Trophoblast cell (in vitro differentiated cells and primary cell): ENCODE results near the gene EEA1.

Experiments used
- DNase-seq, 2 donors: peaks; one replicate each; pipeline ENCODE4 v3.0.0-alpha.2; 2016
- H2AFZ ChIP-seq: 2 replicates; pipeline ENCODE4 v1.6.1; 2013; ENCODE audit warnings: low read length, moderate library complexity, mild to moderate bottlenecking; ENCODE audit not compliant: insufficient read depth, poor library complexity
- H2AK5ac ChIP-seq: 2 replicates; pipeline ENCODE4 v1.6.1; 2013; ENCODE audit warnings: mild to moderate bottlenecking, low read length
- H2BK120ac ChIP-seq: 2 replicates; pipeline ENCODE4 v1.6.1; 2013; ENCODE audit warnings: low read length, mild to moderate bottlenecking, moderate library complexity; ENCODE audit not compliant: insufficient read depth, poor library complexity
- H2BK12ac ChIP-seq: 2 replicates; pipeline ENCODE4 v1.6.1; 2013; ENCODE audit warnings: mild to moderate bottlenecking, low read length, moderate library complexity
- H2BK5ac ChIP-seq: 2 replicates; pipeline ENCODE4 v1.6.1; 2013; ENCODE audit warnings: low read length, low read depth, moderate library complexity, mild to moderate bottlenecking; ENCODE audit not compliant: poor library complexity
- H3K14ac ChIP-seq: 2 replicates; pipeline ENCODE4 v1.6.1; 2013; ENCODE audit warnings: mild to moderate bottlenecking, low read length
- H3K18ac ChIP-seq: 2 replicates; pipeline ENCODE4 v1.6.1; 2013; ENCODE audit warnings: mild to moderate bottlenecking, low read length
- H3K23ac ChIP-seq: 2 replicates; pipeline ENCODE4 v1.6.1; 2013; ENCODE audit warnings: low read length
- H3K27ac ChIP-seq: 2 replicates; pipeline ENCODE4 v1.5.1; 2013; ENCODE audit warnings: low read depth, mild to moderate bottlenecking, inconsistent platforms, low read length, moderate library complexity
- H3K27me3 ChIP-seq: 2 replicates; pipeline ENCODE4 v1.6.1; 2013; ENCODE audit warnings: inconsistent platforms, mild to moderate bottlenecking, low read length, moderate library complexity; ENCODE audit not compliant: insufficient read depth
- H3K36me3 ChIP-seq, 2 experiments: 1 replicate in 1 of 2; 2 replicates in 1 of 2; pipeline ENCODE4 v1.6.1; 2013; ENCODE audit warnings: low read length in 2 of 2, mild to moderate bottlenecking in 2 of 2, moderate library complexity in 1 of 2; ENCODE audit not compliant: insufficient read depth in 2 of 2, control insufficient read depth in 1 of 2
- H3K4ac ChIP-seq: 2 replicates; pipeline ENCODE4 v1.6.1; 2013; ENCODE audit warnings: low read depth, mild to moderate bottlenecking, low read length, moderate library complexity
- H3K4me1 ChIP-seq, 2 experiments: 1 replicate in 1 of 2; 2 replicates in 1 of 2; pipeline ENCODE4 v1.6.1; 2013; ENCODE audit warnings: low read length in 2 of 2, mild to moderate bottlenecking in 2 of 2, moderate library complexity in 1 of 2; ENCODE audit not compliant: insufficient read depth in 2 of 2, control insufficient read depth in 1 of 2
- H3K4me2 ChIP-seq: 2 replicates; pipeline ENCODE4 v1.6.1; 2013; ENCODE audit warnings: inconsistent platforms, mild to moderate bottlenecking, low read length, moderate library complexity
- H3K4me3 ChIP-seq: 2 replicates; pipeline ENCODE4 v1.5.1; 2013; ENCODE audit warnings: mild to moderate bottlenecking, low read depth, low read length, inconsistent platforms
- H3K79me1 ChIP-seq: one replicate; pipeline ENCODE4 v1.6.1; 2013; ENCODE audit warnings: low read length
- H3K79me2 ChIP-seq: 2 replicates; pipeline ENCODE4 v1.6.1; 2013; ENCODE audit warnings: low read length, mild to moderate bottlenecking; ENCODE audit not compliant: control insufficient read depth, insufficient read depth, poor library complexity
- H3K9ac ChIP-seq: 2 replicates; pipeline ENCODE4 v1.6.1; 2013; ENCODE audit warnings: mild to moderate bottlenecking, low read length
- H3K9me3 ChIP-seq: 2 replicates; pipeline ENCODE4 v1.6.1; 2013; ENCODE audit warnings: low read depth, mild to moderate bottlenecking, control low read depth, inconsistent platforms, low read length; ENCODE audit not compliant: insufficient read depth
- H4K12ac ChIP-seq: 2 replicates; pipeline ENCODE4 v1.6.1; 2013; ENCODE audit warnings: low read depth, mild to moderate bottlenecking, low read length, moderate library complexity
- H4K8ac ChIP-seq: 2 replicates; pipeline ENCODE4 v1.6.1; 2013; ENCODE audit warnings: low read depth, mild to moderate bottlenecking, low read length, moderate library complexity
- H4K91ac ChIP-seq: one replicate; pipeline ENCODE4 v1.6.1; 2013; ENCODE audit warnings: low read depth, mild to moderate bottlenecking, low read length, moderate library complexity
- WGBS: extraction: QIAGEN DNeasy Blood & Tissue Kit; methylation state at CpG from one replicate; pipeline ENCODE4 v1.1.7; 2013; ENCODE audit warnings: missing lambda C conversion rate; ENCODE audit not compliant: insufficient read length, insufficient coverage; ENCODE audit errors: extremely low coverage; 5-methylcytosine and 5-hydroxymethylcytosine counted together

Gene EEA1

DNA sequence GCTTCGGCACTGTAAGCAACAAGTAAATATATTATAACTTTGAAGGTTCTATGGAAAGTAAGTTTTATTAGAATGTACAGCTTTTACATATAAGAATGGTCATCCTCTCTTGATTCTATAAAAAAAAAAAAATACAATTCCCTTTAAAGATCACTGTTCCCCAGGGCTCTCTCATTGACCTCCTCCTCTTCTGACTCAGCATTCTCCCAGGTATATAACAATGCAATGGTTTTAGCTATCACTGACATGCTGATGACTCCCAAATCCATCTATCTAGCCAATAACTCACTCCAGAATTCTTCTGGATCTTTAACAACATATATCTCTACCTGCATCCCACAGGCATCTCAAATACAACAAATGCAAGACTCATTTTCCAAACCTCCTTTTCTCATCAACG lies 62.7 kb downstream of the EEA1 start:
- no peak overlapping the region for H2AK5ac ChIP-seq
- no peak overlapping the region for H4K91ac ChIP-seq
- H2AFZ ChIP-seq, result no peak overlapping the region
- no peak for DNase-seq
- no peak overlapping the region for H4K12ac ChIP-seq
- H3K27me3 ChIP-seq, result no peaks in the 10 kb centered on the region
- H3K18ac ChIP-seq, result no peak overlapping the region
- no peak overlapping the region for H3K4me3 ChIP-seq
- H3K79me1 ChIP-seq, result no peaks in the 10 kb centered on the region
- H4K8ac ChIP-seq, result no peak overlapping the region
- H3K4ac ChIP-seq, result no peak overlapping the region
- no peak overlapping the region for H3K23ac ChIP-seq
- 100% methylated on average over 1 of the region's 2 CpGs for WGBS
- no peaks in the 10 kb centered on the region for H3K4me1 ChIP-seq
- no peak overlapping the region for H3K9ac ChIP-seq
- H2BK5ac ChIP-seq, result no peak overlapping the region
- H3K4me2 ChIP-seq, result no peak overlapping the region
- no peaks in the 10 kb centered on the region for H3K36me3 ChIP-seq
- H3K79me2 ChIP-seq, result no peaks in the 10 kb centered on the region
- H3K14ac ChIP-seq, result no peak overlapping the region
- H2BK120ac ChIP-seq, result no peak overlapping the region
- H2BK12ac ChIP-seq, result no peak overlapping the region
- no peaks in the 10 kb centered on the region for H3K9me3 ChIP-seq
- no peak overlapping the region for H3K27ac ChIP-seq

DNA sequence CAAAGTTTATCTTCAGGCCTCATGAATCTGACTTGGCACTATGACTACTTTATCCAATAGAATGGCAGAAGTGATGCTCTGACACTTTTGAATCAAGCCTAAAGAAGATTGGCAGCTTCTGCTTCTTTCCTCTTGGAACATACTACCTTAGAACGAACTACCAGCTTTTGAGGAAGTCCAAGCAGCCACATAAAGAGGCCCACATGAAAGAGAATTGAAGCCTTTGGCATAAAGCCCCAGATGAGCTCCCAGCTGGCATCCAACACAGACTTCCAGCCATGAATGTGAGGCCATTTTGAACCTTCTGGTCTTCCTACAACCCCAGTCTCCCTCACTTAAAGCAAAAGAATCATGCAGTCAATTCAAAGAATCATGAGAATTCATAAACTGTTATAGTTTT lies 65.8 kb downstream of the EEA1 start:
- Histone ChIP-seq H3K9ac (no peak overlapping the region), H3K9me3 (no peaks in the 10 kb centered on the region), H3K4ac (no peak overlapping the region), H4K91ac (no peak overlapping the region), H2BK5ac (no peak overlapping the region), H3K36me3 (peaks cover 0 to 3% of the 10 kb centered on the region in 2 experiments), H2AFZ (no peak overlapping the region), H2BK120ac (no peak overlapping the region), H3K4me1 (no peaks in the 10 kb centered on the region), H4K8ac (no peak overlapping the region), H3K79me1 (no peaks in the 10 kb centered on the region), H3K4me2 (no peak overlapping the region), H3K14ac (no peak overlapping the region), H3K27me3 (no peaks in the 10 kb centered on the region), H3K18ac (no peak overlapping the region), H2AK5ac (no peak overlapping the region), H3K27ac (no peak overlapping the region), H3K79me2 (no peaks in the 10 kb centered on the region), H4K12ac (no peak overlapping the region), H2BK12ac (no peak overlapping the region), H3K4me3 (no peak overlapping the region), H3K23ac (no peak overlapping the region)
- no CpG with 5 or more reads among the region's 1 CpG for WGBS
- no peak for DNase-seq

DNA sequence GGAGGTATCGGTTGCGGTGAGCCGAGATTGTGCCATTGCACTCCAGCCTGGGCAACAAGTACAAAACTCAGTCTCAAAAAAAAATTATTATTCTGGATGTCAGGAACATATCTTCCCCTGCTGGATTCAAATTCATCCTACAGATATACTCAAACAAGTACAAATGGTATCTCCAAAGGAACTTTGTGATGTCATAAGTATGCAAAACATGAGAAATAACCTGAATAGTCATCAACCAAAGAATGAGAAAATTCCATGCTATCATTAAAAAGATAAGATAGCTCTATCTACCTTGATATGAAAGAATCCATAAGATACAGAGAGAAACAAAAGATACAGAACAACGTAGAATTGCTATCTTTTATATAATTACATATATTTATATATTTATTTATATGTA lies 67.7 kb downstream of the EEA1 start:
- no peak overlapping the region for H3K4me2 ChIP-seq
- no peak overlapping the region for H3K4me3 ChIP-seq
- H3K27ac ChIP-seq, result no peak overlapping the region
- no peak overlapping the region for H4K8ac ChIP-seq
- H3K9ac ChIP-seq, result no peak overlapping the region
- H3K27me3 ChIP-seq, result no peaks in the 10 kb centered on the region
- no peak overlapping the region for H2BK120ac ChIP-seq
- no peaks in the 10 kb centered on the region for H3K79me1 ChIP-seq
- H4K91ac ChIP-seq, result no peak overlapping the region
- H3K23ac ChIP-seq, result no peak overlapping the region
- H3K9me3 ChIP-seq, result no peaks in the 10 kb centered on the region
- no peak overlapping the region for H3K4ac ChIP-seq
- H2BK5ac ChIP-seq, result no peak overlapping the region
- H3K4me1 ChIP-seq, result no peaks in the 10 kb centered on the region
- H4K12ac ChIP-seq, result no peak overlapping the region
- no peak overlapping the region for H3K14ac ChIP-seq
- DNase-seq, result peak in 1 of 2 donors; percentile 93
- no CpG with 5 or more reads among the region's 4 CpGs for WGBS
- no peak overlapping the region for H2AK5ac ChIP-seq
- H3K79me2 ChIP-seq, result no peaks in the 10 kb centered on the region
- H2AFZ ChIP-seq, result no peak overlapping the region
- peaks cover 2 to 8% of the 10 kb centered on the region in 2 experiments for H3K36me3 ChIP-seq
- no peak overlapping the region for H2BK12ac ChIP-seq
- no peak overlapping the region for H3K18ac ChIP-seq

DNA sequence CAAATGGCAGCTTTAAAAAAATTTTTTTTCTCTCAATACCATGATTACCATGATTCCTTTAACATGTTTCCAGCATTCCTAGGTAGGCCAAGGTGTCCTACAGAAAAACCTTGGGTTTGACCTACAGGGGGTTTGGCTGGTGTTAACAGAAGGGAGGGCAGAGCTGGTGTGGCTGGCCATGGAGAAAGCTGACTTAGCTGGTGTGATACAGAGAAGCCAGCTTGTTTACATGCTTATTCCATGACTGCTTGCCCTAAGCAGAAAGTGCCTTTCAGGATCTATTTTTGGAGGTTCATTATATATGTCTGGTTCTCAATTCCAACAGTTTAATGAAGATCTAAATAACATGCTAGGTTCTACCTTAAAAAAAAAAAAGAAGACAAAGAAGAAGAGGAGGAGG lies 68.6 kb downstream of the EEA1 start:
- no peak overlapping the region for H3K23ac ChIP-seq
- no peak overlapping the region for H3K18ac ChIP-seq
- no peak overlapping the region for H4K8ac ChIP-seq
- no peaks in the 10 kb centered on the region for H3K27me3 ChIP-seq
- H2AK5ac ChIP-seq, result no peak overlapping the region
- no peak overlapping the region for H3K4me3 ChIP-seq
- H2BK120ac ChIP-seq, result no peak overlapping the region
- no peaks in the 10 kb centered on the region for H3K79me1 ChIP-seq
- H3K9me3 ChIP-seq, result no peaks in the 10 kb centered on the region
- H2BK12ac ChIP-seq, result no peak overlapping the region
- no peak overlapping the region for H2BK5ac ChIP-seq
- H3K4ac ChIP-seq, result no peak overlapping the region
- H3K4me1 ChIP-seq, result no peaks in the 10 kb centered on the region
- H4K91ac ChIP-seq, result no peak overlapping the region
- H2AFZ ChIP-seq, result no peak overlapping the region
- no peaks in the 10 kb centered on the region for H3K79me2 ChIP-seq
- DNase-seq, result no peak
- no peak overlapping the region for H4K12ac ChIP-seq
- H3K14ac ChIP-seq, result no peak overlapping the region
- no peak overlapping the region for H3K27ac ChIP-seq
- H3K36me3 ChIP-seq, result peaks cover 2 to 8% of the 10 kb centered on the region in 2 experiments
- H3K4me2 ChIP-seq, result no peak overlapping the region
- H3K9ac ChIP-seq, result no peak overlapping the region
